OCI-LY1 (cell line): ENCODE data around the gene NKPD1.

Experiments
- H2AFZ ChIP-seq: fragments of 200-600 bp; sonication (generic), shearing (Covaris generic); 2 replicates; pipeline ENCODE4 v1.6.0; 2014; ENCODE audit warnings: antibody characterized with exemption, mild to moderate bottlenecking, low read length
- H3F3A ChIP-seq: fragments of 200-600 bp; sonication (generic), shearing (Covaris generic); 2 replicates; pipeline ENCODE4 v1.6.0; 2014; ENCODE audit warnings: mild to moderate bottlenecking, antibody characterized with exemption, low read length, moderate library complexity; ENCODE audit not compliant: insufficient read depth
- H3K27ac ChIP-seq: fragments of 200-600 bp; sonication (generic); 2 replicates; pipeline ENCODE4 v1.5.1; 2014; ENCODE audit warnings: low read length, mixed run types, mild to moderate bottlenecking, low read depth; ENCODE audit not compliant: poor library complexity, severe bottlenecking
- H3K27me3 ChIP-seq: fragments of 200-600 bp; sonication (generic); 2 replicates; pipeline ENCODE4 v1.6.0; 2014; ENCODE audit warnings: antibody characterized with exemption, mild to moderate bottlenecking, low read length, moderate library complexity; ENCODE audit not compliant: insufficient read depth
- H3K36me3 ChIP-seq: fragments of 200-600 bp; sonication (generic); 2 replicates; pipeline ENCODE4 v1.6.1; 2014; ENCODE audit warnings: mild to moderate bottlenecking, antibody characterized with exemption, low read length, moderate library complexity, mixed read lengths; ENCODE audit not compliant: insufficient read depth
- H3K4me1 ChIP-seq: fragments of 200-600 bp; sonication (generic); 2 replicates; pipeline ENCODE4 v1.5.1; 2014; ENCODE audit warnings: mild to moderate bottlenecking, low read length, moderate library complexity; ENCODE audit not compliant: insufficient read depth, severe bottlenecking
- H3K4me2 ChIP-seq: fragments of 200-600 bp; sonication (generic), shearing (Covaris generic); 2 replicates; pipeline ENCODE4 v1.6.1; 2014; ENCODE audit warnings: low read length
- H3K4me3 ChIP-seq: fragments of 200-600 bp; sonication (generic); 2 replicates; pipeline ENCODE4 v1.5.1; 2014; ENCODE audit warnings: low read length, low read depth, mild to moderate bottlenecking, mixed read lengths; ENCODE audit not compliant: poor library complexity, severe bottlenecking
- H3K79me2 ChIP-seq: fragments of 200-600 bp; shearing (Covaris generic); 2 replicates; pipeline ENCODE4 v1.6.1; 2016; ENCODE audit warnings: mixed run types, low read length, mixed read lengths; ENCODE audit not compliant: insufficient read depth
- H3K9ac ChIP-seq: fragments of 200-600 bp; sonication (generic), shearing (Covaris generic); 2 replicates; pipeline ENCODE4 v1.6.1; 2014; ENCODE audit warnings: mild to moderate bottlenecking, low read length, mixed read lengths
- H3K9me2 ChIP-seq: fragments of 200-600 bp; sonication (generic), shearing (Covaris generic); 2 replicates; pipeline ENCODE4 v1.6.1; 2014; ENCODE audit warnings: low read depth, mild to moderate bottlenecking, low read length, mixed read lengths
- H3K9me3 ChIP-seq: fragments of 200-600 bp; shearing (Covaris generic); 2 replicates; pipeline ENCODE4 v1.6.1; 2014; ENCODE audit warnings: low read length, mixed read lengths
- H4K20me1 ChIP-seq: fragments of 200-600 bp; sonication (generic), shearing (Covaris generic); 2 replicates; pipeline ENCODE4 v1.6.0; 2016; ENCODE audit warnings: mild to moderate bottlenecking, low read length; ENCODE audit not compliant: insufficient read depth
- CTCF ChIP-seq: fragments of 200-600 bp; sonication (generic), shearing (Covaris generic); IDR thresholded peaks from 2 replicates; pipeline ENCODE4 v1.5.1; 2017; ENCODE audit warnings: mild to moderate bottlenecking, antibody characterized with exemption, low read length, moderate library complexity, mixed read lengths
- EZH2 ChIP-seq: fragments of 200-600 bp; sonication (generic), shearing (Covaris generic); IDR thresholded peaks from 2 replicates; pipeline ENCODE4 v1.8.0; 2017; ENCODE audit warnings: borderline replicate concordance, mixed run types, mild to moderate bottlenecking, antibody characterized with exemption, low read length, moderate library complexity, mixed read lengths

Gene NKPD1

GRCh38 chr19:45186509-45187334 is 25.9 kb upstream of the NKPD1 start:
- Histone ChIP-seq H4K20me1 (no peaks in the 10 kb centered on the region), H3K36me3 (peaks cover 2% of the 10 kb centered on the region; the same call in 1 of the 2 replicates), H3K4me2 (no peak overlapping the region), H3K4me3 (no peak overlapping the region), H3K9me3 (no peaks in the 10 kb centered on the region), H3K79me2 (no peaks in the 10 kb centered on the region), H3K27me3 (no peaks in the 10 kb centered on the region), H3K9me2 (no peaks in the 10 kb centered on the region), H2AFZ (no peak overlapping the region), H3F3A (no peaks in the 10 kb centered on the region), H3K9ac (no peak overlapping the region), H3K4me1 (no peaks in the 10 kb centered on the region), H3K27ac (no peak overlapping the region)
- no peak for TF ChIP-seq CTCF
- no peak for TF ChIP-seq EZH2

GRCh38 chr19:45184115-45184514 is 23.3 kb upstream of the NKPD1 start:
- no peak overlapping the region for H3K27ac ChIP-seq
- H3K9ac ChIP-seq, result no peak overlapping the region
- no peaks in the 10 kb centered on the region for H4K20me1 ChIP-seq
- no peaks in the 10 kb centered on the region for H3K9me2 ChIP-seq
- peaks cover 9% of the 10 kb centered on the region; the same call in 1 of the 2 replicates for H3K36me3 ChIP-seq
- H3K79me2 ChIP-seq, result peaks cover 3% of the 10 kb centered on the region; the same call in 1 of the 2 replicates
- no peak overlapping the region for H2AFZ ChIP-seq
- H3K4me2 ChIP-seq, result no peak overlapping the region
- no peak overlapping the region for H3K4me3 ChIP-seq
- H3K4me1 ChIP-seq, result peaks cover 15% of the 10 kb centered on the region
- H3F3A ChIP-seq, result no peaks in the 10 kb centered on the region
- no peaks in the 10 kb centered on the region for H3K9me3 ChIP-seq
- no peaks in the 10 kb centered on the region for H3K27me3 ChIP-seq
- TF ChIP-seq EZH2 (no peak), CTCF (no peak)

- no peak overlapping the region for H3K4me2 ChIP-seq
- H3K27ac ChIP-seq, result no peak overlapping the region
- H2AFZ ChIP-seq, result no peak overlapping the region
- H3K4me1 ChIP-seq, result peaks cover 15% of the 10 kb centered on the region
- H4K20me1 ChIP-seq, result no peaks in the 10 kb centered on the region
- peaks cover 3% of the 10 kb centered on the region; the same call in 1 of the 2 replicates for H3K79me2 ChIP-seq
- no peaks in the 10 kb centered on the region for H3K9me2 ChIP-seq
- H3K27me3 ChIP-seq, result no peaks in the 10 kb centered on the region
- no peaks in the 10 kb centered on the region for H3F3A ChIP-seq
- no peak for TF ChIP-seq EZH2
- TF ChIP-seq CTCF, result no peak
- H3K9me3 ChIP-seq, result no peaks in the 10 kb centered on the region
- no peak overlapping the region for H3K4me3 ChIP-seq
- H3K36me3 ChIP-seq, result peaks cover 9% of the 10 kb centered on the region; the same call in 1 of the 2 replicates
- no peak overlapping the region for H3K9ac ChIP-seq
These were observed 22.0 kb upstream of the NKPD1 start for GRCh38 chr19:45182758-45183157.
